ENCODE data around the gene F2R.

The F2R gene

DNA sequence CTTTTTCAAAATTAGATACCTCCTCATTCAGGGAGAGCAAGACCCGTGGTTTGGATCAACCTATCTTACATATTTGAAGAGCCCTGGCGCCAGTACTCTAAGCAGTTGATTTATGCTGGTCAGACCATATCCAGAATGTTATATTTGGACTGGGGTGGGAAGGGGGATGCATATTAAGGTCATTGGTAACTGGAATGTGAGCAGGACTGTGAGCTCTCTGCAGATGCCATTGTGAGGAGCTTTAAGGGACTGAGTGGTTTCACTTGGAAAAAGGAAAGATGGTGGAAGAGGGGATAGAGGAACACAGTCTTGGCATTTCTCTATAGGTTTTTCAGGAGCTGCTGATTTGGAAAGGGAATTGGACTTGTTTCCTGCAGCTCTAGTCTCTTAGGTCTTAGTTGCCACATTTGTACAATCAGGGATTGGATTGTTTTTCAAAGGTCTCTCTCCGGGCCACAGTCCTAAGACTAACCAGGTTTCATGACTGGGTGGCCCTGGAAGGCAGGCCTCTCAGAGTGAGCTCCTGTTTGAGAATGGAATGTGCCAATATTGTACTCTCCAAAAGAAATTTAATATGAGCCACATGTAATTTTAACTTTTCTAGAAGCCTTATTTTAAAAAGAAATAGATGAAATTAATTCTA lies 25.8 kb upstream of the F2R start:
- in situ Hi-C loops (cut with HindIII; ENCODE audit: low sequenced_read_pairs): no loop called here

DNA sequence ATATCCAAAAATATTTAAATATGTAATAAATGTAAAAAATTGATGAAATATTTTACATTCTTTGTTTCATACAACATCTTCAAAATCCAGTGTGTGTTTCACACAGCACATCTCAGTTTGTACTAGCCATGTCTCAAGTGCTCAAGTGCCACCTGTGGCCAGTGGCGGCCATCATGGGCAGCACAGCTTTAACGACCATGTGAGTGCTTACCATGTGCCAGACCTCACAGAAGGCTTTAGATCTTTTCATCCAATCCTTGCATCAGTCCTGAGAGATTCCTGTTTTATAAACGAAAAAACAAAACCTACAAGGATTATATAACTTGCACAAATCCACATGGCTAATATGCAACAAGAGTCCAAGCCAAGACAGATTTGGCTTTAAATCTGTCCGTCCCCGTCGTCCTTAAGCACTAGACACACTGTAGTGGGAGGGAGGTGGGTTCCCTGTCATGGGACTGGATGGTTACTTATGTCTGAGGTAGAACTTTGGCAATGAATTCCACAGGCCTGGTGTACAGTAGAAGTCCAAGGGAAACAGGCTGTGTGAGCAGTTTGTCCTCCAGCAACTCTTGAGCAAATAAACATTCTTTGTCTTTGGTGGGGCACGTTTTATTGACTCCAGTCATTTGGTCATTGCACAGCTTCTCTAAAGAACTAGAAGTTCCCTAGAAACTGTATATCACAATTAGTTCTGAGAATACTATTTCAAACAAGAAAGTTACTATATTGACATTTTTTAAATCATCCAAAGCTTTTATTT lies 25.0 kb upstream of the F2R start:
- in situ Hi-C loops (cut with HindIII; ENCODE audit: low sequenced_read_pairs): no loop called here

GRCh38 chr5:76691467-76692273 lies 24.3 kb upstream of the F2R start:
- in situ Hi-C loops (cut with HindIII; ENCODE audit: low sequenced_read_pairs): no loop called here

DNA sequence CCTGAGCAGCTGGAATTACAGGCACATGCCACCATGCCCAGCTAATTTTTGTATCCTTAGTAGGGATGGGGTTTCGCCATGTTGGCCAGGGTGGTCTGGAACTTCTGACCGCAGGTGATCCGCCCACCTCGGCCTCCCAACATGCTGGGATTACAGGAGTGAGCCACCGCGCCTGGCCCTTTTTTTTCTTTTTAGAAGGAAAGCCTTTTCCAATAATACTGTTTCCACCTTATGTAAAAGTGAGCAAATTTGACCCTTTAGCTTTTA lies 23.7 kb upstream of the F2R start:
- in situ Hi-C loops (cut with HindIII; ENCODE audit: low sequenced_read_pairs): no loop called here

GRCh38 chr5:76692651-76693050 lies 23.3 kb upstream of the F2R start:
- in situ Hi-C loops (cut with HindIII; ENCODE audit: low sequenced_read_pairs): no loop called here

GRCh38 chr5:76693141-76693540 lies 22.8 kb upstream of the F2R start:
- in situ Hi-C loops (cut with HindIII; ENCODE audit: low sequenced_read_pairs): no loop called here

DNA sequence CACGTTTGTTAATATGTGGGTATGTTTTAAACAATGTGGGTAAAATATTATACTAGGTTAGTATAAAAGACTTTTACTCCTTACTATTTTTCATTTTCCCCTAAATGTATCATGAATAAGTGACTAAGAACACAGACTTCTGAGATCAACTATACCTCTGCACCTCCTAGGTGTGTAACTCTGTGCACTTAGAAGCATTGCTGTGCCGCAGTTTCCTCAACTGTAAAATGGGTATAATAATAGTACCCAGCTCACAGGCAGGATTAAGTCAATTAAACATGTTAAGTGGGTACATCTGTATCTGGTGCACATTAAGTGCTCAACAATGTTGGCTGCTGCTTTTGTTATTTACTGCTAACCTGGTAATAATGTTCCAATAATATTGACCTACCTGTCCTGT lies 21.6 kb upstream of the F2R start:
- in situ Hi-C loops (cut with HindIII; ENCODE audit: low sequenced_read_pairs): no loop called here

GRCh38 chr5:76695346-76695745 lies 20.6 kb upstream of the F2R start:
- in situ Hi-C loops (cut with HindIII; ENCODE audit: low sequenced_read_pairs): no loop called here

GRCh38 chr5:76696251-76696650 lies 19.7 kb upstream of the F2R start:
- in situ Hi-C loops (cut with HindIII; ENCODE audit: low sequenced_read_pairs): no loop called here

GRCh38 chr5:76697670-76698069 lies 18.3 kb upstream of the F2R start:
- in situ Hi-C loops (cut with HindIII; ENCODE audit: low sequenced_read_pairs): no loop called here

GRCh38 chr5:76700571-76700970 lies 15.4 kb upstream of the F2R start:
- in situ Hi-C loops (cut with HindIII; ENCODE audit: low sequenced_read_pairs): no loop called here

GRCh38 chr5:76701298-76701697 lies 14.6 kb upstream of the F2R start:
- in situ Hi-C loops (cut with HindIII; ENCODE audit: low sequenced_read_pairs): no loop called here

DNA sequence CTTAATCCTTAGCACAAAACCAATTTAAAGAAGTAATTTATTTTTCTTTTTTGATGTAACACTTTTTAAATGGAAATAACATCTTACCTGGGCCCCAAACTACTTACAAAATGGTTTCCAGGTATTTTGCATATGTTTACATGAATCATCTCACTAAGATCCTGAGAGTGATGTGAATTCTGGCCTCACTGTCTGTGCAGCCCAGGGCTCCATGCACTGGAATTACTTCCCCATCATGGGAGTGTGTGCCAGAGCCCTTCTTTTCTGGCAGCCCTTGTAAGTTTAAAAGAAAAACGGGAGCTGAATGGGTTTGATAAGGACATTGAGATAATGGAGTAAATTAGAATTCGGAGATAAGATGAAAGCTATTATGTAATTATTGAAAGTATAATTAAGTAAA lies 12.2 kb upstream of the F2R start:
- in situ Hi-C loops (cut with HindIII; ENCODE audit: low sequenced_read_pairs): no loop called here

DNA sequence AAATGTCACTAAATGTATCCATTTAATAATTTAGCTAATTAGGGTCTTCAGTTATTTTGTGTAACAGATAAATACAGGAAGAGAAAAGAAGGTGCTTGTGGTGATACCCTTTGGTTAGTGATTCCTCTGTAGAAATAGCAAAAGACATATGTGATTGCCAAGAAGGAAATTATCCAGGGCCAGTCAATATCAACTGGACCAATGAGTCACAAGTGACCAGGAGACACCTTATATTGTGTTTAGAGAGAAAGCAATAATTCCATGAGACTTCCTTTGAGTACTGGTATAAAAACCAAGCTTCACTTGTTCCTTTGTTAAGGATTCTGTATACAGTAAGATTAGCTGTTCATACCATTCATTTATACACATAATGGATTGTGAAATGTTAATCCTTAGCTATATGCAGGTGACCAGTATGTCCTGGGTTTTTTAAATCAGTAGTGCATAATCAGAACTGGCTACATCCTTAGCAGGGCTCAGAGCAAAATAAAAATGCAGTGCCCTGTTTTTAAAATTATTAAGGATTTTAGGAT lies 11.7 kb upstream of the F2R start:
- in situ Hi-C loops (cut with HindIII; ENCODE audit: low sequenced_read_pairs): no loop called here

GRCh38 chr5:76705574-76705973 lies 10.4 kb upstream of the F2R start:
- in situ Hi-C loops (cut with HindIII; ENCODE audit: low sequenced_read_pairs): no loop called here

- in situ Hi-C loops (cut with HindIII; ENCODE audit: low sequenced_read_pairs): loop anchor here (5.0 kb wide), 1 partner anchor 68 kb away; no protein-coding TSS in a partner anchor
Measured at GRCh38 chr5:76709762-76710161, 6.2 kb upstream of the F2R start.

DNA sequence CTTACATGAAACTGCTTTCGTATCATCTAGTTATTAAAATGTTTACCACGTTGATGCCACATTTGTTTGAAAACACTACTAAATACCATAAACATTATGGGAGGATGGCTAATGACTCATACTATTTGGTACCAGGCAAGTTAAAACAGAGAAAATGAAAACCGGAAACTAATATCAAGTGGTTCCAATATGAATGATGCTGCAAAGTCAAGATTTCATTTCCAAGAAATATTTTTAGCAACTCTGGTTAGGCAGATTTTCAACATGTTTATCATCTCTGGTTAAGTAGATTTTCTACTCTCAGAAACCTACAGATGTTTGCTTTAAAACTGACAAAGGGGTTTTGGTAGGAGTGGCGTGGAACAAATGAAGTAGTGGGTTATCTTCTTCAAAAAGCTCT lies 4.9 kb upstream of the F2R start:
- in situ Hi-C loops (cut with HindIII; ENCODE audit: low sequenced_read_pairs): loop anchor here (5.0 kb wide), 1 partner anchor 66 kb away; no protein-coding TSS in a partner anchor

GRCh38 chr5:76714751-76715485 lies 1.0 kb upstream of the F2R start:
- in situ Hi-C loops (cut with HindIII; ENCODE audit: low sequenced_read_pairs): loop anchor here (5.0 kb wide), 1 partner anchor 62 kb away; no protein-coding TSS in a partner anchor

GRCh38 chr5:76715486-76715735 lies 515 bp upstream of the F2R start:
- in situ Hi-C loops (cut with HindIII; ENCODE audit: low sequenced_read_pairs): no loop called here

DNA sequence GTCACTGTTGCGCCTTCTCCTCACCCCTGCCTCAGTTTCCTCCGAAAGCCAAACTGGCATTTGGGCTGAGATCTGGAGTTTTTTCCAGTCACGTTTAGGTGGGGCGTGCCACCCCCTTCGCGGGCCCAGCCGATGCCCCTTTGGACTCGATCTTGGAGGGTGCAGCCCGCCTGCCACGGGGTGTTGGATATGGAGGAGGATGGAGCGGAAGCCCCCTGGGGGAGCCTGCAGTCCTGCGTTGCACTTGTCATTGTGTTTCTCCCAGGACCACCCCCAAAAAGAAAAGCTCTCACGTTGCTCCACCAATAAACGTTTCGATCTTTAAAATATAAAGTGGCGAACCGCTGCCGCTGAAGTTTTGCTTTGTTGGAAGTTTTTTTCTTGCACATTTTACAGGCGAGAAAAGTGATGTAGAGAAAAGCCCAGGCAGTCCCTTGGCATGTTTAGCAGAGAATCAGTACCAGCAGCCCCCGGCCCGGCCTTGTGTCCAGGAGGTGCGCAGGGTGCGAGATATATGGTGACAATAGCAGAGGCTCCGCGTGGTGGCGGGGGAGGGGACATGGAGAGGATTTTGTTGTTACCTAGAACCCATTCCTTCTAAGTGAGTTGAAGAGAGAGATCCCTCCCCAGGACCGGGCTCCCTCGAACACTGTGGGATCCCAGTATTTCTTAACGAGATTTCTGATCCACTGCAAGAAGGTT lies 681 bp downstream of the F2R start:
- in situ Hi-C loops (cut with HindIII; ENCODE audit: low sequenced_read_pairs): no loop called here

Data from endothelial cell of hepatic sinusoid (primary cell).